OCI-LY7 (cell line): ENCODE measurements around the gene FIGNL2. TPM values are rescaled to one million over a fixed set of nuclear protein-coding genes. Genes with fewer than 3 reads are reported as not detected.

Source experiments
- BruUV-seq: library from RNA; stranded (reverse); fragments of 400-500 nt; replicated peaks from 2 replicates; lab custom pipeline; 2021; lab: Mats Ljungman, UMichigan
- CTCF ChIA-PET: fragments of 300-600 bp; sonication (Branson Sonifier 250); formaldehyde crosslinking; loops from one replicate; lab custom pipeline; 2022; ENCODE audit warnings: antibody characterized with exemption; ENCODE audit not compliant: unreplicated experiment; lab: Charles Lee
- POLR2A ChIA-PET: fragments of 300-600 bp; sonication (Branson Sonifier 250); formaldehyde crosslinking; loops from one replicate; lab custom pipeline; 2022; ENCODE audit warnings: antibody characterized with exemption; lab: Charles Lee
- DNase-seq: peaks from one replicate; pipeline ENCODE4 v3.0.0-alpha.2; 2015; ENCODE audit warnings: low spot score
- H2AFZ ChIP-seq: fragments of 200-600 bp; sonication (generic), shearing (Covaris generic); 2 replicates; pipeline ENCODE4 v1.6.1; 2014; ENCODE audit warnings: mild to moderate bottlenecking, antibody characterized with exemption, low read length, moderate library complexity
- H3K27ac ChIP-seq: fragments of 200-600 bp; sonication (generic); 2 replicates; pipeline ENCODE4 v1.5.1; 2014; ENCODE audit warnings: mixed run types, low read depth, mild to moderate bottlenecking, moderate library complexity, low read length, inconsistent platforms; ENCODE audit not compliant: poor library complexity, severe bottlenecking
- H3K36me3 ChIP-seq: fragments of 200-600 bp; sonication (generic); 2 replicates; pipeline ENCODE4 v1.6.1; 2014; ENCODE audit warnings: mild to moderate bottlenecking, antibody characterized with exemption, low read length, moderate library complexity, mixed read lengths; ENCODE audit not compliant: insufficient read depth
- H3K4me1 ChIP-seq: fragments of 200-600 bp; sonication (generic); 2 replicates; pipeline ENCODE4 v1.5.1; 2014; ENCODE audit warnings: mild to moderate bottlenecking, low read length; ENCODE audit not compliant: insufficient read depth, poor library complexity, severe bottlenecking
- H3K4me2 ChIP-seq: fragments of 200-600 bp; sonication (generic); 2 replicates; pipeline ENCODE4 v1.6.1; 2014; ENCODE audit warnings: mild to moderate bottlenecking, low read length
- H3K4me3 ChIP-seq: fragments of 200-600 bp; sonication (generic); 2 replicates; pipeline ENCODE4 v1.5.1; 2014; ENCODE audit warnings: mild to moderate bottlenecking, low read depth, low read length; ENCODE audit not compliant: poor library complexity, severe bottlenecking
- H3K79me2 ChIP-seq: fragments of 200-600 bp; sonication (generic); 2 replicates; pipeline ENCODE4 v1.6.1; 2016; ENCODE audit warnings: low read depth, mild to moderate bottlenecking, low read length, moderate library complexity, mixed read lengths; ENCODE audit not compliant: insufficient read depth
- H3K9me2 ChIP-seq: fragments of 200-600 bp; sonication (generic); 2 replicates; pipeline ENCODE4 v1.6.1; 2016; ENCODE audit warnings: mild to moderate bottlenecking, low read length, mixed read lengths; ENCODE audit not compliant: insufficient read depth
- H3K9me3 ChIP-seq: fragments of 200-600 bp; sonication (generic); 2 replicates; pipeline ENCODE4 v1.6.1; 2014; ENCODE audit warnings: mild to moderate bottlenecking, mixed run types, low read length, mixed read lengths
- H4K20me1 ChIP-seq: fragments of 200-600 bp; sonication (generic); 2 replicates; pipeline ENCODE4 v1.6.1; 2014; ENCODE audit warnings: mild to moderate bottlenecking, antibody characterized with exemption, low read length, moderate library complexity, mixed read lengths; ENCODE audit not compliant: insufficient read depth
- CTCF ChIP-seq: fragments of 200-600 bp; sonication (generic); conservative IDR thresholded peaks from 2 replicates; pipeline ENCODE4 v1.5.1; 2014; ENCODE audit warnings: mild to moderate bottlenecking, antibody characterized with exemption, low read length, moderate library complexity, mixed read lengths
- EZH2phosphoT487 ChIP-seq: fragments of 200-600 bp; sonication (generic); IDR thresholded peaks from 2 replicates; pipeline ENCODE4 v1.6.1; 2018; ENCODE audit warnings: low read depth, borderline replicate concordance, mild to moderate bottlenecking, mixed run types, antibody characterized with exemption, low read length, moderate library complexity, mixed read lengths
- intact Hi-C: fragments of 100-400 bp; cut with micrococcal nuclease; formaldehyde crosslinking; loops from one replicate; pipeline ENCODE4 v1.10.0; 2022; ENCODE audit not compliant: unreplicated experiment
- total RNA-seq, 2 experiments: library from RNA; depleted of rRNA in 1 of 2; stranded (reverse); fragments of >200 nt in 1 of 2; shearing (Covaris generic) in 1 of 2; gene quantifications; 2 replicates each; pipeline ENCODE4 v1.2.3, GENCODE V29; 2014 to 2022

Gene FIGNL2
- total RNA-seq, 2 experiments from 2014 or later: not detected

- no peaks in the 10 kb centered on the region for H3K9me3 ChIP-seq
- H3K4me3 ChIP-seq: no peak overlapping the region
- H3K9me2 ChIP-seq: no peaks in the 10 kb centered on the region
- POLR2A ChIA-PET: interaction anchor here (0.6 kb wide), 1 partner anchor 46 kb away, joined by 3 read pairs; no protein-coding TSS in a partner anchor
- DNase-seq: no peak
- no peaks in the 10 kb centered on the region for H3K79me2 ChIP-seq
- no peaks in the 10 kb centered on the region for H3K4me1 ChIP-seq
- H3K27ac ChIP-seq: no peak overlapping the region
- H4K20me1 ChIP-seq: no peaks in the 10 kb centered on the region
- no peaks in the 10 kb centered on the region for H3K36me3 ChIP-seq
- intact Hi-C loops: no loop called here
- CTCF ChIA-PET: no interaction called here
- H2AFZ ChIP-seq: no peak overlapping the region
- BruUV-seq: no TSS peak
- no peak for TF ChIP-seq EZH2phosphoT487
- TF ChIP-seq CTCF: no peak
- no peak overlapping the region for H3K4me2 ChIP-seq
Observed at GRCh38 chr12:51818566-51819300, 29.8 kb downstream of the FIGNL2 start.

GRCh38 chr12:51818086-51818485 lies 30.4 kb downstream of the FIGNL2 start:
- BruUV-seq: no TSS peak
- H3K4me3 ChIP-seq: no peak overlapping the region
- H2AFZ ChIP-seq: no peak overlapping the region
- no peaks in the 10 kb centered on the region for H3K9me3 ChIP-seq
- no peaks in the 10 kb centered on the region for H3K36me3 ChIP-seq
- ChIA-PET CTCF (interaction anchor here (0.6 kb wide), 1 partner anchor 629 kb away, joined by 3 read pairs; no protein-coding TSS in a partner anchor), POLR2A (no interaction called here)
- H3K9me2 ChIP-seq: no peaks in the 10 kb centered on the region
- TF ChIP-seq EZH2phosphoT487: no peak
- TF ChIP-seq CTCF: no peak
- no peak overlapping the region for H3K4me2 ChIP-seq
- no peaks in the 10 kb centered on the region for H3K79me2 ChIP-seq
- no peak for DNase-seq
- no peaks in the 10 kb centered on the region for H4K20me1 ChIP-seq
- intact Hi-C loops: no loop called here
- H3K4me1 ChIP-seq: no peaks in the 10 kb centered on the region
- no peak overlapping the region for H3K27ac ChIP-seq
